ENCODE data around the gene MCM3AP.

MCM3AP gene

GRCh38 chr21:46189213-46189958 lies 96.0 kb downstream of the MCM3AP start:
- H3K4me3 ChIP-seq (ENCODE audit: insufficient read length, low read depth), result no peak overlapping the region
- H3K27me3 ChIP-seq (ENCODE audit: insufficient read depth, insufficient read length), result no peaks in the 10 kb centered on the region
- H3K36me3 ChIP-seq (ENCODE audit: insufficient read depth, insufficient read length, low read length), result peaks cover 63% of the 10 kb centered on the region
- no peak for DNase-seq (ENCODE audit: low read depth, low spot score)
- peak overlapping the region; percentile 39 for H3K9ac ChIP-seq (ENCODE audit: insufficient read length, low read depth)
- no peaks in the 10 kb centered on the region for H3K9me3 ChIP-seq (ENCODE audit: insufficient read depth, low read length)
- TF ChIP-seq YY1 (IDR thresholded peaks at IDR 0.05; ENCODE audit: insufficient read depth, insufficient read length) (no peak), ZNF274 (IDR thresholded peaks at IDR 0.05; ENCODE audit: low read depth, low read length) (no peak), SUZ12 (IDR thresholded peaks at IDR 0.05; ENCODE audit: extremely low read depth, insufficient read depth, insufficient read length) (no peak)
- H3K4me1 ChIP-seq (ENCODE audit: insufficient read depth, insufficient read length), result peaks cover 34% of the 10 kb centered on the region

- H3K27me3 ChIP-seq (ENCODE audit: insufficient read depth, insufficient read length), result no peaks in the 10 kb centered on the region
- no peak for TF ChIP-seq YY1 (IDR thresholded peaks at IDR 0.05; ENCODE audit: insufficient read depth, insufficient read length)
- TF ChIP-seq SUZ12 (IDR thresholded peaks at IDR 0.05; ENCODE audit: extremely low read depth, insufficient read depth, insufficient read length), result no peak
- TF ChIP-seq ZNF274 (IDR thresholded peaks at IDR 0.05; ENCODE audit: low read depth, low read length), result no peak
- no peaks in the 10 kb centered on the region for H3K9me3 ChIP-seq (ENCODE audit: insufficient read depth, low read length)
- H3K4me3 ChIP-seq (ENCODE audit: insufficient read length, low read depth), result no peak overlapping the region
- peaks cover 54% of the 10 kb centered on the region for H3K36me3 ChIP-seq (ENCODE audit: insufficient read depth, insufficient read length, low read length)
- DNase-seq (ENCODE audit: low read depth, low spot score), result peak; percentile 68
- H3K9ac ChIP-seq (ENCODE audit: insufficient read length, low read depth), result peak overlapping the region; percentile 28
- H3K4me1 ChIP-seq (ENCODE audit: insufficient read depth, insufficient read length), result peaks cover 34% of the 10 kb centered on the region
Measured at GRCh38 chr21:46188226-46189212, 96.9 kb downstream of the MCM3AP start.

- no peak for DNase-seq (ENCODE audit: low read depth, low spot score)
- no peaks in the 10 kb centered on the region for H3K9me3 ChIP-seq (ENCODE audit: insufficient read depth, low read length)
- H3K27me3 ChIP-seq (ENCODE audit: insufficient read depth, insufficient read length), result no peaks in the 10 kb centered on the region
- no peak overlapping the region for H3K4me3 ChIP-seq (ENCODE audit: insufficient read length, low read depth)
- no peak for TF ChIP-seq YY1 (IDR thresholded peaks at IDR 0.05; ENCODE audit: insufficient read depth, insufficient read length)
- no peak for TF ChIP-seq SUZ12 (IDR thresholded peaks at IDR 0.05; ENCODE audit: extremely low read depth, insufficient read depth, insufficient read length)
- TF ChIP-seq ZNF274 (IDR thresholded peaks at IDR 0.05; ENCODE audit: low read depth, low read length), result no peak
- peak overlapping the region; percentile 44 for H3K9ac ChIP-seq (ENCODE audit: insufficient read length, low read depth)
- H3K4me1 ChIP-seq (ENCODE audit: insufficient read depth, insufficient read length), result peaks cover 38% of the 10 kb centered on the region
- peaks cover 50% of the 10 kb centered on the region for H3K36me3 ChIP-seq (ENCODE audit: insufficient read depth, insufficient read length, low read length)
Measured at GRCh38 chr21:46187814-46188213, 97.6 kb downstream of the MCM3AP start.

GRCh38 chr21:46187261-46187660 lies 98.2 kb downstream of the MCM3AP start:
- Histone ChIP-seq H3K36me3 (ENCODE audit: insufficient read depth, insufficient read length, low read length) (peaks cover 49% of the 10 kb centered on the region), H3K27me3 (ENCODE audit: insufficient read depth, insufficient read length) (no peaks in the 10 kb centered on the region), H3K4me1 (ENCODE audit: insufficient read depth, insufficient read length) (peaks cover 44% of the 10 kb centered on the region), H3K4me3 (ENCODE audit: insufficient read length, low read depth) (no peak overlapping the region), H3K9me3 (ENCODE audit: insufficient read depth, low read length) (no peaks in the 10 kb centered on the region), H3K9ac (ENCODE audit: insufficient read length, low read depth) (no peak overlapping the region)
- no peak for DNase-seq (ENCODE audit: low read depth, low spot score)
- no peak for TF ChIP-seq ZNF274 (IDR thresholded peaks at IDR 0.05; ENCODE audit: low read depth, low read length)
- no peak for TF ChIP-seq SUZ12 (IDR thresholded peaks at IDR 0.05; ENCODE audit: extremely low read depth, insufficient read depth, insufficient read length)
- no peak for TF ChIP-seq YY1 (IDR thresholded peaks at IDR 0.05; ENCODE audit: insufficient read depth, insufficient read length)

GRCh38 chr21:46185716-46186115 lies 99.7 kb downstream of the MCM3AP start:
- Histone ChIP-seq H3K27me3 (ENCODE audit: insufficient read depth, insufficient read length) (no peaks in the 10 kb centered on the region), H3K36me3 (ENCODE audit: insufficient read depth, insufficient read length, low read length) (peaks cover 38% of the 10 kb centered on the region), H3K9me3 (ENCODE audit: insufficient read depth, low read length) (no peaks in the 10 kb centered on the region), H3K9ac (ENCODE audit: insufficient read length, low read depth) (no peak overlapping the region), H3K4me1 (ENCODE audit: insufficient read depth, insufficient read length) (peaks cover 44% of the 10 kb centered on the region), H3K4me3 (ENCODE audit: insufficient read length, low read depth) (no peak overlapping the region)
- no peak for DNase-seq (ENCODE audit: low read depth, low spot score)
- TF ChIP-seq ZNF274 (IDR thresholded peaks at IDR 0.05; ENCODE audit: low read depth, low read length) (no peak), YY1 (IDR thresholded peaks at IDR 0.05; ENCODE audit: insufficient read depth, insufficient read length) (no peak), SUZ12 (IDR thresholded peaks at IDR 0.05; ENCODE audit: extremely low read depth, insufficient read depth, insufficient read length) (no peak)

Data from NT2/D1 (cell line).